Measurements from ENCODE around the gene CAPN15. TPM values are rescaled to one million over a fixed set of nuclear protein-coding genes. Genes with fewer than 3 reads are reported as not detected.

CAPN15 gene
- total RNA-seq, 4 donors from 2014 or later: 59.9 to 86.4 (median 75.2) TPM

DNA sequence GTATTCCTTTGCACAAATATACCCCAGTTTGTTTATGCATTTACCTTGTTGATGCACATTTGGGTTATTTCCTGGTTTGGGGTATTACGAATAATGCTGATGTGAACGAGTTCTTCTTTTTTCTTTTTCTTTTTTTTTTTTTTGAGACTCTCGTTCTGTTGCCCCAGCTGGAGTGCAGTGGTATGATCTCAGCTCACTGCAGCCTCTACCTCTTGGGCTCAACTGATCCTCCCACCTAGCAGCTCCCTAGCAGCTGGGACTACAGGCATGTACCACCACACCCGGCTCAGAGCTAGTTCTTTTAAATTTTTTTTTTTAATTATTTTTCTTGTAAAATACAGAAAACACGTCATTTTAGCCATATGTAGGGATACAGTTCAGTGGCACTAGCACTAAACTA, 76.4 kb downstream of the CAPN15 start:
- H3K36me3 ChIP-seq: peaks cover 10% of the 10 kb centered on the region
- TF ChIP-seq POLR2AphosphoS5 (IDR thresholded peaks at IDR 0.05) (no peak), POLR2A (IDR thresholded peaks at IDR 0.05) (no peak), EP300 (IDR thresholded peaks at IDR 0.05) (no peak)
- TF ChIP-seq, protein P1, sequence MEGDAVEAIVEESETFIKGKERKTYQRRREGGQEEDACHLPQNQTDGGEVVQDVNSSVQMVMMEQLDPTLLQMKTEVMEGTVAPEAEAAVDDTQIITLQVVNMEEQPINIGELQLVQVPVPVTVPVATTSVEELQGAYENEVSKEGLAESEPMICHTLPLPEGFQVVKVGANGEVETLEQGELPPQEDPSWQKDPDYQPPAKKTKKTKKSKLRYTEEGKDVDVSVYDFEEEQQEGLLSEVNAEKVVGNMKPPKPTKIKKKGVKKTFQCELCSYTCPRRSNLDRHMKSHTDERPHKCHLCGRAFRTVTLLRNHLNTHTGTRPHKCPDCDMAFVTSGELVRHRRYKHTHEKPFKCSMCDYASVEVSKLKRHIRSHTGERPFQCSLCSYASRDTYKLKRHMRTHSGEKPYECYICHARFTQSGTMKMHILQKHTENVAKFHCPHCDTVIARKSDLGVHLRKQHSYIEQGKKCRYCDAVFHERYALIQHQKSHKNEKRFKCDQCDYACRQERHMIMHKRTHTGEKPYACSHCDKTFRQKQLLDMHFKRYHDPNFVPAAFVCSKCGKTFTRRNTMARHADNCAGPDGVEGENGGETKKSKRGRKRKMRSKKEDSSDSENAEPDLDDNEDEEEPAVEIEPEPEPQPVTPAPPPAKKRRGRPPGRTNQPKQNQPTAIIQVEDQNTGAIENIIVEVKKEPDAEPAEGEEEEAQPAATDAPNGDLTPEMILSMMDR (IDR thresholded peaks at IDR 0.05): no peak
- H3K9me3 ChIP-seq: no peaks in the 10 kb centered on the region
- WGBS: 78% methylated on average over 5 of the region's 5 CpGs
- H3K27me3 ChIP-seq: no peaks in the 10 kb centered on the region
- H3K4me1 ChIP-seq: peaks cover 8% of the 10 kb centered on the region
- DNase-seq (ENCODE audit: low spot score in 2 of 2): no peak
- H3K27ac ChIP-seq: no peak overlapping the region
- no peak overlapping the region for H3K4me3 ChIP-seq

Other genes with a start within 250 kb of the CAPN15 start
- not detected for gene ARHGDIG, start 247.1 kb upstream of the CAPN15 start, total RNA-seq
- not detected for gene PDIA2, start 244.5 kb upstream of the CAPN15 start, total RNA-seq
- gene AXIN1, start 175.0 kb upstream of the CAPN15 start, total RNA-seq: 10 to 100 TPM; 34.3 to 38.4 (median 37.2) TPM
- gene MRPL28, start 157.2 kb upstream of the CAPN15 start, total RNA-seq: 10 to 100 TPM; 40.9 to 66.7 (median 52.7) TPM
- 10 to 100 TPM; 12.6 to 19.3 (median 15.5) TPM for gene PGAP6, start 145.7 kb upstream of the CAPN15 start, total RNA-seq
- 10 to 100 TPM; 25.3 to 29.9 (median 27.7) TPM for gene NME4, start 130.5 kb upstream of the CAPN15 start, total RNA-seq
- 10 to 100 TPM in 3 of 4 donors, 1 to 10 TPM in 1; 9.1 to 23.4 (median 12.3) TPM for gene DECR2, start 125.8 kb upstream of the CAPN15 start, total RNA-seq
- gene RAB11FIP3, start 102.1 kb upstream of the CAPN15 start, total RNA-seq: 10 to 100 TPM; 20.7 to 62.5 (median 29.1) TPM
- gene PRR35, start 32.7 kb downstream of the CAPN15 start, total RNA-seq: not detected
- under 1 TPM; 0.29 to 0.79 (median 0.35) TPM for gene NHLRC4, start 39.3 kb downstream of the CAPN15 start, total RNA-seq
- gene PIGQ, start 42.3 kb downstream of the CAPN15 start, total RNA-seq: 10 to 100 TPM; 36.9 to 54.6 (median 44.1) TPM
- 100 to 1,000 TPM in 3 of 4 donors, 10 to 100 TPM in 1; 77.8 to 116 (median 110) TPM for gene RAB40C, start 62.4 kb downstream of the CAPN15 start, total RNA-seq
- gene WFIKKN1, start 103.3 kb downstream of the CAPN15 start, total RNA-seq: 10 to 100 TPM in 1 of 4 donors, 1 to 10 TPM in 3; 1.2 to 12.6 (median 4.6) TPM
- 100 to 1,000 TPM in 1 of 4 donors, 10 to 100 TPM in 3; 72.2 to 138 (median 84.7) TPM for gene METTL26, start 108.6 kb downstream of the CAPN15 start, total RNA-seq
- 10 to 100 TPM; 10.3 to 29.8 (median 24.2) TPM for gene MCRIP2, start 114.1 kb downstream of the CAPN15 start, total RNA-seq
- gene WDR90, start 121.7 kb downstream of the CAPN15 start, total RNA-seq: 10 to 100 TPM; 18.3 to 63.0 (median 32.2) TPM
- gene RHOT2, start 140.4 kb downstream of the CAPN15 start, total RNA-seq: 100 to 1,000 TPM in 2 of 4 donors, 10 to 100 TPM in 2; 66.9 to 156 (median 96.8) TPM
- 1 to 10 TPM; 1.2 to 8.9 (median 3.9) TPM for gene RHBDL1, start 148.0 kb downstream of the CAPN15 start, total RNA-seq
- 100 to 1,000 TPM; 116 to 143 (median 125) TPM for gene STUB1, start 152.7 kb downstream of the CAPN15 start, total RNA-seq
- gene JMJD8, start 156.6 kb downstream of the CAPN15 start, total RNA-seq: 10 to 100 TPM; 47.0 to 87.4 (median 60.5) TPM
- gene WDR24, start 162.7 kb downstream of the CAPN15 start, total RNA-seq: 10 to 100 TPM; 12.3 to 18.7 (median 15.1) TPM
- 10 to 100 TPM; 13.7 to 23.1 (median 17.9) TPM for gene FBXL16, start 178.1 kb downstream of the CAPN15 start, total RNA-seq
- gene METRN, start 187.4 kb downstream of the CAPN15 start, total RNA-seq: 10 to 100 TPM; 10.0 to 30.9 (median 15.8) TPM
- gene ANTKMT, start 193.4 kb downstream of the CAPN15 start, total RNA-seq: 10 to 100 TPM; 13.0 to 29.4 (median 23.8) TPM
- 1 to 10 TPM in 1 of 4 donors, under 1 TPM in 2, not detected in 1; 0.64 to 2.4 (median 0.83) TPM for gene CCDC78, start 198.7 kb downstream of the CAPN15 start, total RNA-seq
- gene HAGHL, start 199.4 kb downstream of the CAPN15 start, total RNA-seq: 1 to 10 TPM; 3.2 to 7.1 (median 4.8) TPM
- gene CIAO3, start 213.3 kb downstream of the CAPN15 start, total RNA-seq: 100 to 1,000 TPM in 1 of 4 donors, 10 to 100 TPM in 3; 35.2 to 110 (median 52.0) TPM
- 1 to 10 TPM in 1 of 4 donors, under 1 TPM in 2, not detected in 1; 0.31 to 7.3 (median 0.49) TPM for gene MSLN, start 233.0 kb downstream of the CAPN15 start, total RNA-seq

Measured in suprapubic skin (tissue), 4 donors.